Fibroblast of skin of left biceps (primary cell): ENCODE data around the gene SLAIN2.
"Not testable (repeated sequence)": the region's sequence is repeated elsewhere in the genome, so short reads cannot be mapped to it uniquely, and the experiment has no call there.

ENCODE experiments used
- DNase-seq, 2 experiments: peaks; one replicate each; pipeline ENCODE4 v3.0.0-alpha.2; 2013; ENCODE audit warnings: low read depth in 2 of 2

Gene SLAIN2

DNA sequence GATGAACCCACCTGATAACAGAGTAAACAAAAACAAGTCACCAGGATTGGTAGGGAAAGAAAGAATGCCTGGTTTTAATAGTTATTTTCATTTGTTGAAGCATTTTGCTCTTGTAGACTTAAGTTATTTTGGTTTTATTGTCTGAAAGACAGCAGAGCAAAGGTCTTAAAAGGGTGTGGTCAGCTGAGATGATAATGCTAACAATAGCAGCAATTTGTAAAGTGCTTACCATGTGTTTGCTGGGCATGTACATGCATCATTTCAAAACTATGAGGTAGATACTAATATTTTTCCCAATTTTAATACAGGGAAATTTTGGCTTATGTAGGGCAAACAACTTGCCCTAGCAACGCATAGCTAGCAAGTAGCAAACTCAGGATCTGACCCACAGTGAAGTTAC, 95.0 kb downstream of the SLAIN2 start:
- no peak for DNase-seq

DNA sequence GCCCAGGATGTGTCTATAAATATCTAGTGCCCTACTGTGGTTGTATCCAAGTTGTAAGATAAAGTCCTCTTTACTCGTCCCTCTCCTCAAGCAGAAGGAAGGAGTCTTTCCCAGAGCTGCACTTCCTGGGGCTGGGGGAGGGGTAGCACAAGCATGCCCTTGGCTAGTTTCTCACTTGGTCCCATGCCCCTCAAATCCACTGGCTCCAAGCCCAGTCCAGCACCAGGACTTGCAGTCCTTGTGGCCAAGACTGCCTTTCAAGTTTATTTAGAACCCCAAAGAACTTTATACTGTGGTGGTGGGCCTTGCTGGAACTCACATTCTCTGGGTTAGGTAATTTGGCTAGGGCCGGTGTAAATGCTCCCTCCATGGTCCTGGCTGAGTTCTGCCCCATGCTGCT, 98.7 kb downstream of the SLAIN2 start:
- DNase-seq: no peak

DNA sequence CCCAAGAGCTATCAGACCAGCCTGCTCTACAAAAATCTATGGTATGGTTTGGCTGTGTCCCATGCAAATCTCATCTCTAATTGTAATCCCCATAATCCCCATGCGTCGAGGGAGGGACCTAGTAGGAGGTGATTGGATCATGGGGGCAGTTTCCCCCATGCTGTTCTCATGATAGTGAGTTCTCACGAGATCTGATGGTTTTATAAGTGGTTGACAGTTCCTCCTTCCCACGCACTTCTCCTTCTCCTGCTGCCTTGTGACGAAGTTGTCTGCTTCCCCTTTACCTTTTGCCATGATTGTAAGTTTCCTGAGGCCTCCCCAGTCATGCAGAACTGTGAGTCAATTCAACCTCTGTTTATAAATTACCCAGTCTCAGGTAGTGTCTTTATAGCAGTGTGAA, 99.6 kb downstream of the SLAIN2 start:
- not testable (repeated sequence) for DNase-seq

DNA sequence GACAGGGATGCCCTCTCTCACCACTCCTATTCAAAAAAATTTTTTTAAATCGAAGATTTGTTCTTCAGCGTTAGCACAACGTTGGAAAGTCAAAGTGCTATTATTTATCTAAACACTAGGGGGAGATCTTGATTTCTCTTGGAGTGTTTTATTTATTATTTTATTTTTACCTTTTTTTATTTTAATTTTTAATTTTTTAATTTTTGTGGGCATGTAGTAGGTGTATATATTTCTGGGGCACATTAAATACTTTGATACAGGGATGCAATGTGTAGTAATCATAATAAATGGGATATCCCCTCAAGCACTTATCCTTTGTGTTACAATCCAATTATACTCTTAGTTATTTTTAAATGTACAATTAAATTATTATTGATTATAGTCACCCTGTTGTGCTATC, 104.4 kb downstream of the SLAIN2 start:
- no peak for DNase-seq

DNA sequence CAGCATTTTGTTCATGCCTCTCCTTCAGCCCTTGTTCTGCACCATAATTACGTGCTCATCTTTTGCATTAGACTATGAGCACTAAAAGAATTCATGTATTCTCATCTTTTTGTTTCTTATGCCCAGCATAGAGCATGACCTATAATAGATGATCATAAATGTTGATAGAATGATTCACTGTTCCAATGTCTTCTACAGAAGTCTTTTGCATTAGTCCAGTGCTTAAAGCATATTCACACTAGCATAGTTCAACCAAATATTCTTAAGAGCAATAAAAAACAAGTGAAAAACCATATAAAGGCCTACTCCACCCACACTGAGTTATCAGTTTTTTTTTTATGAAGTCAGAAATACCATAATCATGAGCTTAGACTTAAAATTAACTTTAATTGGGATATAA, 105.3 kb downstream of the SLAIN2 start:
- DNase-seq: no peak

DNA sequence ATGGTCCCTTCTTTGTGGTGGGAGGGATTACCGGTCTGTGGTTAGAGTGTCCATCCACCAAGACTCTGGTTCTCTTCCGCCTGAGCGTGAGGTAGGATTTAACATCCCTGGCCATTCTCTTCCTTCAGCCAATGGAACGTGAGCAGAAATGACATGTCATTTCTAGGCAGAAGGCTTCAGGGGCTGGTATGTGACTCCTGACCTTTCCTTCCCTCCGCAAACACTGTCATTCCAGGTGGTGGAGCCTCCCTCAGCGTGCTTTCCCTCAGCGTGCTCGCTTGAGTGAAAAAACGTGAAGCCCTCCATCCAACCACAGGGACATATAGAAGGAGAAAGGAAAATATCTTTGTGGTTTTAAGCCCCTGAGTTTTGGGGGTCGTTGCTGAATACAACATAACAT, 107.8 kb downstream of the SLAIN2 start:
- DNase-seq: no peak

DNA sequence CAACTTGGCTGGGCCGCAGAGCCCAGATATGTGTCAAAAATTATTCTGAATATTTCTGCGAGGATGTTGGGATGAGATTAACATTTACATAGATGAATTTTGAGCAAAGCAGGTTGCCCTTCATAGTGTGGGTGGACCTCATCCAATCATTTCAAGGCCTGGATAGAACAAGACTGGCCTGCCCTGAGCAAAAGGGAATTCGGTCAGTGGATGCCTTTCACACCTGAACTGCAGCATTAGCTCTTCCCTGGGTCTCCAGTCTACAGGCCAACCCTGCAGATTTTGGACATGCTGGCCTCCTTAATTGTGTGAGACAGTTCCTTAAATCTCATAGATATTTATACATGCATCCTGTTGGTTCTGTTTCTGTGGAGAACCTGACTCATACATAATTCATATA, 109.4 kb downstream of the SLAIN2 start:
- no peak for DNase-seq

DNA sequence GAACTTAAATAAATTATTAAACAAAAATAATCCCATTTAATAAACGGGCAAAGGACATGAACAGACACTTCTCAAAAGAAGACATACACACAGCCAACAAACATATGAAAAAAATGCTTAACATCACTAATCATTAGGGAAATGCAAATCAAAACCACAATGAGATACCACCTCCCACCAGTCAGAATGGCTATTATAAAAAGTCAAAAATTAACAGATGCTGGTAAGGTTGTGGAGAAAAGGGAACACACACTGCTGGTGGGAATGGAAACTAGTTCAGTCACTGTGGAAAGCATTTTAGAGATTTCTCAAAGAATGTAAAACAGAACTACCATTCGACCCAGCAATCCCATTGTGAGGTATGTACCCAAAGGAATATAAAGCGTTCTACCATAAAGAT, 110.3 kb downstream of the SLAIN2 start:
- not testable (repeated sequence) for DNase-seq

DNA sequence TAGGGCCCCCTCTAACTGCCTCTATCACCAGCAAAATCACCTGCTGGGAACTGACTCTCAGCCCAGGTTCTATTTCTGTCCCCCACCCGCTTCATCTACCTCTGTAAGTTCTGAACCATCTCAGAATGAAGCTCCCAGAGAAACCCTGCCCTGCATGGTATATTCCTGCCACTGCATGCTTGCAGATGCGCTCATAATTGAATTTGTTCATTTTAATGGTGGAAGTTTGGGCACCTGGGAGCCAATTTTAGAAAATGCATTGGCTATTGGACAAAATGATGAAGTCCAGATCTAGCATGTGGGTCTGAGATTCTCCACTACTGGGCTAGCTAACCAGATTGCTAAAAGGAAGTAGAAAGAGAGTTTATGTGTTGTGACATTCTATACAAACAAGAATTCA, 113.3 kb downstream of the SLAIN2 start:
- DNase-seq: no peak

DNA sequence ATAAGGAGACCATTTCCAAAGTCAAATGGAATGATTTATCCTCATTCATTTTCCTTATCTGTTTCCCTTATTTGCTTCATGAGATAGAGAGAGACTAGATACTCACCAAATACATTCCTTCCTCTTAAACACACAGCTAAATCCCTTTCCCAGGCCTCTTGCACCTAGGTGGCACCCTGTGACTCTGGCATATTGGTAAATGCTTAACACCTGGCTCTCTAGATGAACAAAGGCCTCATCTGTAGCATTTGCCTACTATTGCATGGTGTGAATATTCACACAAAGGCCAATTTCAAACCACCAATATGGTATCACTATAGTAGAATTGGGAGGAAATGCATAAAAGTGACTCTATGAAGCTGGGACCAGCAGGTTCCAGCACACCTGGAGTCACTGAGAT, 119.7 kb downstream of the SLAIN2 start:
- DNase-seq: no peak

DNA sequence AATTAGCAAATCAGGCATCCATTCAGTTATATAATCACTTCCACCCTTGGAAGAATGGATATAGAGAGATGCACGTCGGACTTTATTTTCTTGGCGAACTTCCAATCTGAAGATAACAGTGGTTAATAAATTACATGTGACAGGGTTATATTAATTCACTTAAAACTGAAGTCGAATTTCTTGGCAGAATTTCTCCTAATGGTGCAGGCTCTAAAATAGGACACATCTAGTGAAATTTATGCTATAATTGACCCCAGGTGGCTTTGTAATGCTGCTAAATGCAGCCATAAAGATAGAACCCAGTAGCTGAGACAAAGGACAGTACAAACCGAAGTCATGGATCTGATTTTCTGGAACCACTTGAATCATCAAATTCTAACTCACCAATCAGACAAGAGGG, 121.0 kb downstream of the SLAIN2 start:
- peak; percentile 48 to 58 for DNase-seq

DNA sequence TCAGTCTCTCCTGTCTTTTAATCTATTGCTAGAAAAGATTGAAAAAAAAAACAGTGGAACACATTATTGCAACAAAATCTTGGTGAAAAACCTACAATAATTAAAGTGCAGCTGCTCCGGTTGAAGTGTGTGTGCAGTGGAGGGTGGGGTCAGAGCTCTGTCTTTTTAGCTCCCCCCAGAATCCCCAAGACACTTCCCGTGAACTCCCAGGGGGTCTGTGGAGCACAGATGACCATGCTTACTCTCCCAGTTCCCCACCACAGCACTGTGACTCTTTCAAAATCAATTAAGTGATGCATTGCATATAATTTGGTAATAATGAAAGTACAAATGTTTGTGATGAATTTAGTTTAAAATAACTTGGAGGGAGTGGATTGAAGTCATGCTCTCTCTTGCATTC, 126.1 kb downstream of the SLAIN2 start:
- DNase-seq: no peak

DNA sequence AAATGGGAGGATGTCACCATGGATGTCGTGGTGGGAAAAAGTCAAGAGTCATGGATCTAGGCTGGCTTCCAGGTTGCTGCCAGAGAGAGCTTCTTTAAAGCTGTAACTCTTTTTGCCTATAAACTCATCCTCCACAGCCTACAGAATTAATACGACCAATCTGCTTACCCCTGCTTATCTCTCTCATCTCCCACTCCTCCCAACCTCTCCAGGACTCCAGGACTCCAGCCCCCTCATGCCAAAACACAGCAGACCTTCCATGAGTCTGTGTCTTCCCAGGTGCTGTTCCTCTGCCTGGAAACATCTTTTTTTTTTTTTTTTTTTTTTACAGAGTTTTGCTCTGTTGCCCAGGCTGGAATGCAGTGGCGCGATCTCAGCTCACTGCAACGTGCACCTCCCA, 126.6 kb downstream of the SLAIN2 start:
- no peak for DNase-seq

DNA sequence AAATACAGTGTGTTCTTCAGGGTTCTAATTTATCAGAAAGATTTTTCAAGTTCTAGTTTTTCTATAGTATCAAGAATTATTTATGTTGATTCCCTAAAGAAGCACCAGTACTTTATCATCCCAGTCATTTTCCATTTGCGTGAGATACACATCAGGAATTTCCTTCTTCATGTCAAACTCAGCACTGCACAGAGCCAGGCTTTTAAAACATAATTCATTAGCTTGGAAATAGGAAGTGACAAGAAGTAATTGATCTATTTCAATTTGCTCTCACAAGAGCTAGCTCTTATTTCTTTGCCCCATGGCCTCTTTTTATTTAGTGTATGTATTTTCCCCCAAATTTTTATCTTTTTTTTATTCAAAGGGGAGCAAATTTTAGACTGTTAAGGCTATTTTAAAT, 128.8 kb downstream of the SLAIN2 start:
- DNase-seq: no peak

DNA sequence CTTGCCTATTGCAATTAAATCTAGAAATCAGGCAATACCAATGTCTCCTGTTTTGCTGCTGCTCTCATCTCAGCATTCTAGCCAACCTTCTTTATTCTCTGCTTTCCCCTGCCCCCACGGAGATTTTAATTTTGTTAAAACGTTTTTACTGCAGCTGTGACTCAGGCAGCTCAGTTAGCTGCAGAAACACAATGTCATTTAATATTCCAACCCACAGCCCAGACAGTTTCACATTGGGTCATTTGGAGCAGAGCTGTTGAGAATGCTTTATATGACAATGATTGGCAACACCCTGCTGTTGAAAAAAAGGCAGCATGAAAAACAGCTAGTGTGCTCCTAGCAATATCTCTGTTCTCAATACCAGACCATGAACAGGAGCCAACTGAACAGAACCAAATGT, 129.2 kb downstream of the SLAIN2 start:
- no peak for DNase-seq

DNA sequence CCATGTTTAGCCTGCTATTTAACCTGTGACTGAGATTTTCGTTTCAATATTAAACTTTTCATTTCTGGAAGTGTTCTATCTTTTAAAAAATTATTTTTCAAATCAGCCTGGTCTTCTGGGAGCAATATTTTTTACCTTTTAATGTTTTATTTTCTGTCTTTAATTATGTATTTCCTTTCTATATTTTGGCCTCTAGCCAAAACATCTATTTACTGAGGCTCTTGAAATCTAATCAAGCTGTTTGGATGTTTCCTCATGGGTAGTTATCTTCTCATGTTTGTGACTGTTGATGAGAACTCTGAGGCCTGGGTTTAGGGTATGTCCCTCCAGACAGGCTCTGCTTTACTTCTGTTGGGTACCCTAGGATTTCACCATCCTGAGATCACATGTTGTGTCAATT, 131.5 kb downstream of the SLAIN2 start:
- no peak for DNase-seq

DNA sequence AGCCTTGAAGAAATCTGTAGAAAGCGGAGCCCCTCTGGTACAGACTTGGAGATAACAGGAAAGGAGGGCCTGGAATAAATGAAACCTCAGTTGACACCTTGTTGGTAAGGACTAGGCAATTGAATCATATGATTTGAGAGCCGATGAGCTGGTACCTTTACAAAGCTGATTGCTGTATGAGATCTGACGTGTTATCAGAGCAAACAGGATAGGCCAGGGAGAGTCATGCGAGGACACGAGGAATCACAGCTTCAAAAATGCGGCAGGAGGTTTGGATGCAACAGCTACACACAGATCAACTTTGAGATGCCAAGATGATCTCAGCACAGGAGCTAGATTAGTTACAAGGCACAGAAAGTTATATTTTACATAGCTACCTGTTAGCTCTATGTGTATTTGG, 134.4 kb downstream of the SLAIN2 start:
- no peak for DNase-seq
